HG02588 (cell line): ENCODE results near the gene FGFR4.

Experiments used
- ATAC-seq: cut with Tn5 transposase; IDR thresholded peaks from one replicate; pipeline ENCODE4 v1.9.1; 2021; ENCODE audit warnings: mild to moderate bottlenecking, moderate library complexity; ENCODE audit not compliant: unreplicated experiment

Gene FGFR4

GRCh38 chr5:177084175-177084574 lies 2.5 kb upstream of the FGFR4 start:
- ATAC-seq: no peak

- ATAC-seq: no peak
These were observed 596 bp upstream of the FGFR4 start for GRCh38 chr5:177085985-177086653.

GRCh38 chr5:177087398-177088005 lies 787 bp downstream of the FGFR4 start:
- no peak for ATAC-seq

GRCh38 chr5:177089127-177089526 lies 2.4 kb downstream of the FGFR4 start:
- no peak for ATAC-seq

- no peak for ATAC-seq
These were observed 3.3 kb downstream of the FGFR4 start for GRCh38 chr5:177089825-177090641.

- no peak for ATAC-seq
These were observed 4.1 kb downstream of the FGFR4 start for GRCh38 chr5:177090813-177091212.

- ATAC-seq: no peak
These were observed 4.5 kb downstream of the FGFR4 start for GRCh38 chr5:177091232-177091631.

GRCh38 chr5:177092178-177093081 lies 5.7 kb downstream of the FGFR4 start:
- no peak for ATAC-seq

- no peak for ATAC-seq
These were observed 6.5 kb downstream of the FGFR4 start for GRCh38 chr5:177093082-177093712.

GRCh38 chr5:177093803-177094202 lies 7.1 kb downstream of the FGFR4 start:
- ATAC-seq: no peak

- no peak for ATAC-seq
These were observed 7.7 kb downstream of the FGFR4 start for GRCh38 chr5:177094224-177095087.

- ATAC-seq: no peak
These were observed 8.5 kb downstream of the FGFR4 start for GRCh38 chr5:177095088-177095669.

- no peak for ATAC-seq
These were observed 9.7 kb downstream of the FGFR4 start for GRCh38 chr5:177096162-177097015.

- no peak for ATAC-seq
These were observed 10.6 kb downstream of the FGFR4 start for GRCh38 chr5:177097016-177097985.

GRCh38 chr5:177098120-177098469 lies 11.4 kb downstream of the FGFR4 start:
- ATAC-seq: no peak

- ATAC-seq: no peak
These were observed 11.9 kb downstream of the FGFR4 start for GRCh38 chr5:177098470-177099141.
